ENCODE measurements around the gene CYB561D1. TPM values are rescaled to one million over a fixed set of nuclear protein-coding genes. Genes with fewer than 3 reads are reported as not detected.
"Not testable (repeated sequence)": the region's sequence is repeated elsewhere in the genome, so short reads cannot be mapped to it uniquely, and the experiment has no call there.

The CYB561D1 gene
- 18.5 TPM for total RNA-seq

GRCh38 chr1:109493805-109494539, at the start of gene CYB561D1:
CYB561D1 (plus strand) TSS chr1:109494094; CDS start chr1:109494140, 46 bp downstream.
- peak; percentile 83 for DNase-seq (ENCODE audit: low spot score)

DNA sequence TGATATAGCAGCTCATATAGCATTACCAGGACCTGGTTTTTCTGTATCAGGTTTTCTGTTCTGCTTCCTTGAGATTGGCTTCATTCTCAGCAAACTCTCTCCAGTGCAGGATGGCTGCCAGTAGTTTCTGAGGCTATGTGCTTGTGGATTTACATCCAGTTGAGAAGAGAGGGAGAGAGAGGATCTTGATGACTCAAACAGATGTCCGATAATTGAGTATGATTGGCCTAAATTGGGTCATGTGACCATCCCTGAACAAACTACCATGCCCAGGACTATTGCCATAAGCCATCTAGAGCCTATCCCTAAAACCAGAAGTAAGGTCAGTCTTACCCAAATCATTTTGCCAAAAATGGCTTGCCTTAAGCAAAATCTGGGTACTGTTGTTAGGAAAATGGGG, 49.5 kb upstream of the CYB561D1 start:
- no peak for DNase-seq (ENCODE audit: low spot score)

- DNase-seq (ENCODE audit: low spot score), result not testable (repeated sequence)
Measured at GRCh38 chr1:109445949-109446695, 47.8 kb upstream of the CYB561D1 start.

- no peak for DNase-seq (ENCODE audit: low spot score)
Measured at GRCh38 chr1:109447524-109447923, 46.4 kb upstream of the CYB561D1 start.

DNA sequence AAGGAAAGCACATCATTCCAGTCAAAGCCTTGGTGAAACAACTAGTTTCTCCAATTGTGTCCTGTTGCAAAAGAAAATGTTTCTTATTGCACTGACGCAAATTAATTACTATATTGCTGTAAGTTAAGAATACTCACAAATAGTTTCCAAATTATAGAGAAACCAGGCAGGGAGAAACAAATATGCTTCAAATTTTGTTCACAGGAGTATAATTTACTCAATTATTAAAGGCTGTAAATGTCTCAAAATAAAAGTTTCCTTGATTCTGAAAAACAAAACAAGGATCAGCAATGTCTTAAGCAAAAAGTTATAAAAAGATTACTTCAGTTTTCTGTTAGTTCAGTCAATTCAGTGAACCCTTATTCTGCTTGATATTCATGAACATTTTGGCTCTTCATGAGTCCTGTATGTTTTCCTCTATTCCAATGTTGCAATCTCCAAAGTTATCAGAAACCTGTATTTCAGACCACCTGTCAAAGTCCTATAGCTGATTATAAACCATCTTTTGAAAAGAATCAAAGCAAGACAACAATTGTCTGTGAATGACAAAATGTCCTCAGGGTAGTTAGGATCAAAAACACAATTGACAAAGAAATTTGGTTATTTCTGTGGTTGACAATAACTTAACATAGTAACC, 39.3 kb upstream of the CYB561D1 start:
- DNase-seq (ENCODE audit: low spot score), result no peak

DNA sequence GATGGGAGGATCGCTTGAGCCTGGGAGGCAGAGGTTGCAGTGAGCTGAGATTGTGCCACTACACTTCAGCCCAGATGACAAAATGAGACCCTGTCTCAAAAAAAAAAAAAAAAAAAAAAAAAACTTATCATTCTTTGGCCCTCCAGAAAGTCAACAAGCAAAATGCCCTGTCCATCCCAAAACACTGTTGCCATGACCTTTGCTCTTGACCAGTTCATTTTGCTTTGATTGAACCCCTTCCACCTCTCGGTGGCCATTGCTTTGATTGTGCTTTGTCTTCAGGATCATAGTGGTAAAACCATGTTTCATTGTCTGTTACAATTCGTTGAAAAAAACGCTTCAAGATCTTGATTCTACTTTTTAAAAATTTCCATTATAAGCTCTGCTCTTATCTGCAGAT, 36.1 kb upstream of the CYB561D1 start:
- no peak for DNase-seq (ENCODE audit: low spot score)

DNA sequence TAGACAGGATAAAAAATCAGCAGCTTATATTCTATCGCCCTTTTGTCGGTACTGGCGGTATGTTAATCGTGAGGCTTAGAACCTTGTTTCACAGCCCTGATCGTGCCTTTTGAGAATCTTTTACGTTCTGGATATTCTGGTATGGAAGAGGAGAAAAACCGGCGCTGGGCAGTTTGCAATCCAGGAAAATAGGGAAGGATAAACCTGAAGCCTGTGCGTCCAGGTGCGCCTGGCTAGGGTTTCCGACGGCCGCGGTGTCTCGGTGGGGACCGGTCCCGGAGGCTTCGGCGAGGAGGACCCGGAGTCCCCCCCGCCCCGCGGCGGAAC, 27.8 kb upstream of the CYB561D1 start:
- no peak for DNase-seq (ENCODE audit: low spot score)

DNA sequence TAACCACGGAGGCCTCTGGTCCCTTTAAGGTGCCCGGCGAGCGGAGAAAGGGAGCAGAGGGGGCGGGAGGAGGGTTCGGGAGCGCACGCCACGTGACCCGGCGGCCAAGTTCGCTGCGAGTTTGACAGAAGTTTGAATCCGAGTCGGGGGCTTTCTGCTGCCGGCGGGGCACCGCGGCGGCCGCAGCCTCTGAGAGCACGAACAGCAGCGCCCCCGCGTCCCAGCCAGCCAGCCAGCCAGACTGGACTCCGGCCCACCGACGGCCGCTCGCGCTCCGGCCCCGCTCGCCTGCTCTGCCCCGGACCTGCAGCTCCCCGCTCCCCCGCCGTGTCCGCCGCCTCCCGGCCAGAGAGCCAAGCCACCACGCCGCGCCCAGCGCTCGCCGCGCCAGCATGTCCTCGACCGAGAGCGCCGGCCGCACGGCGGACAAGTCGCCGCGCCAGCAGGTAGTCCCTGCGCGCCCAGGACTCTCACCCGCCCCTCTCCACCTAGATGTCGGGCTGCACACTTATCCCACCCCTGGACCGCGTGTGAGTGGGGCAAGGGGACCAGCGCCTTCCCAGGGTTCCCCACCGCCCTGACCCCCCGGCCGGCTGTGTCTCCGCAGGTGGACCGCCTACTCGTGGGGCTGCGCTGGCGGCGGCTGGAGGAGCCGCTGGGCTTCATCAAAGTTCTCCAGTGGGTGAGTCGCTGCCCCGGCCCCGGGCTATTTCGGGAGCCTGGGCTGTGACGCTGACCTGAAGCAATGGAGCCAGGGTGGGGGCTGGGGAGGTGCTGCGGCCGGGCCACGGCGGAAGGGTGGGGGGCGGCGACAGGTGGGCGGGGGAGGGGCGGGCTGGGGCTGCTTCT, 27.2 kb upstream of the CYB561D1 start, which contains the start of gene SYPL2:
Gene SYPL2, plus strand, starts transcription at position 95 of the 849 bp plus-strand sequence. Its CDS starts 298 bp downstream, at position 393.
- no peak for DNase-seq (ENCODE audit: low spot score)

DNA sequence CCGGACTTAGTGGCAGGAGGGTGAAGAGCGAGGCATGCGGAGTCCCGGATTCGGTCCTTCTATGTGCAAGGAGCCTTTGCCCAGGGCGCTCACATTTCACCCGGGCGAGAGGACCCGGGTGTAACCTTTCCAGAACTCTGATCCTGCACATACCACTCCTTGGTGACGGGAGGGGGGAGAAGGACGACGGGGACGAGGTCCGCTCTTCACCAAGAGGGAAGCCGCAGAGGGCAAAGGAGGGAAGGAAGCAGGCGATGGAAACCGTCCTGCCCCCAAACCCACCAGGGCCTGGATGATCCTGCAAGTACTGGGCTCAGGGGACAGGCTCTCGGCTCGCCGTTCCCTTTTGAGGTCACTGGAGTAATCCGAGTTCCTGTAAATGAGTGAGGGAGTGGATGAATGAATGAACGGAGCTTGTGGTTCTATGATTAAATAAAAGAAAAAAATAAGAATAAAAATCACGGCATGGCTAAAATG, 26.6 kb upstream of the CYB561D1 start:
- DNase-seq (ENCODE audit: low spot score), result no peak

- DNase-seq (ENCODE audit: low spot score), result no peak
Measured at GRCh38 chr1:109468061-109468460, 25.8 kb upstream of the CYB561D1 start.

DNA sequence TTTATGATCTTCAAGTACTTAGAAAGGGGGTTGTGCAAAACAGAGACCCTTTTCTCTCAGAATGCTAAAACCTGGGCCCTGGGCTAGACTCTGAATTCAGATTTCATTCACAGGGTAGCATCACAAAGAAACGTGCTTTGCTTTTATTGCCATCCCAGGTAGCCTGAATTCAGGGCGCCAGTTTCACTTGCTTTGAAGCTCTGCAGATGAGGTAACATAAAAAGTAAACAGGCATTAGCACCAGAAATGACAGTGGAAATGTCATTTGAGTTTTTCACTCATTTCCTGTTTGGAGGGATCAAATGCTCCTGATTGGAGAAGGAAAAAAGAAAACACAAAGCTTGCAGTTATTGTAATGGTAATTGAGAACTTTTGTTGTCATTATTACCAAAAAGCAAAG, 25.0 kb upstream of the CYB561D1 start:
- DNase-seq (ENCODE audit: low spot score), result no peak

DNA sequence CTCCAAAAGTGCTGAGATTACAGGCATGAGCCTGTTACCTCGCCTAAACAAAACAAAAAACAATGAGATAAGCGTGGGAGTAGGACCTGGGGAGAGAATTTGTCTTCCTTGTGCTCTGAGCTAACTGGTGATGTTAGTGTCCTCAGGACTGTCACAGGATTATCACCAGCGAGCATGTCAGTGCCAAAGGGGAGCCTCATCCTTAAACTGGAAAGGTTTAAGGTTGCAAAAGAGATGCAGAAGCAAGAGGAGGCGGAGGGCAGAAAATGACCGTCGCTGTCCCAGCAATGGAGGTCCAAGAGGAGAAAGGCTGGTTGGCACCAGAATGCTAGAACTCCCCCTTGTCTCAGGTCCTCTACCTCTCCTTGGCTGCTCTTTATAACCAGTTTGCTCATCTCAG, 23.6 kb upstream of the CYB561D1 start:
- DNase-seq (ENCODE audit: low spot score), result no peak

DNA sequence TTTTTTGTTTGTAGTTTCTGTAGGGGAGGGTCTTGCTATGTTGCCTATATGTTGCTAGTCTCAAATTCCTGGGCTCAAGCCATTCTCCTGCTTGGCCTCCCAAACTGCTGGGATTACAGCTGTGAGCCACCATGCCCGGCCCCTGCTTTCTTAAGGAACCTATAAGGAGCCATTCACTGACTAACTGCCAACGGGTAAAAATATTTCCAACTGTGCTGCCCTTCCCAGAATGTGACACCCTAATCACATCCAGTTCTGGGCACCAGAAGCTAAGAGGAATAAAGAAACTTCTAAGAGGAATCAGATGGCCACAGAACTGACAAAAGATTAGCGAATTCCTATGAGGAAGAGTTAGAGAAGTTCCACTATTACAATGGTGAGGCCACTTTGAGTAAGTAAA, 21.1 kb upstream of the CYB561D1 start:
- DNase-seq (ENCODE audit: low spot score), result no peak

- DNase-seq (ENCODE audit: low spot score), result not testable (repeated sequence)
Measured at GRCh38 chr1:109473284-109474057, 20.4 kb upstream of the CYB561D1 start.

DNA sequence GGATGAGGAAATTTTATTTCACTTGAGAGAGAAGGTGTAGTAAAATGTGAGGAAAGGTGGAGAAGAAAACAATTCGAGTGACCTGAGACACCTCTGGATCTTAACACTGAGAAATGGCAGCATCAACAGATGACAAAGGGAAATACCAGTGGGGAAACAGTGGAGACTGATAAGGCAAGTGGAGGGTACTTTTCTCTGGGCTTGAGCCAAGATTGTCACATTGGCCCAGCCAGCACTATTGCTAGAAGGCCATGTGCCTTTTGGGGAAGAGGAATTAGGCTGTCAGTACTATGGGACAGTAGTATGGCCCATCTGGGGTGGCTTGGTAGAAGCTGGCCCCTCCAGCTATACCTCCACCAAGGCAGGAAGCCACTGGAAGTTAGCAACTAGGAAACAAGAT, 19.2 kb upstream of the CYB561D1 start:
- DNase-seq (ENCODE audit: low spot score), result no peak

- no peak for DNase-seq (ENCODE audit: low spot score)
Measured at GRCh38 chr1:109475261-109475660, 18.6 kb upstream of the CYB561D1 start.

DNA sequence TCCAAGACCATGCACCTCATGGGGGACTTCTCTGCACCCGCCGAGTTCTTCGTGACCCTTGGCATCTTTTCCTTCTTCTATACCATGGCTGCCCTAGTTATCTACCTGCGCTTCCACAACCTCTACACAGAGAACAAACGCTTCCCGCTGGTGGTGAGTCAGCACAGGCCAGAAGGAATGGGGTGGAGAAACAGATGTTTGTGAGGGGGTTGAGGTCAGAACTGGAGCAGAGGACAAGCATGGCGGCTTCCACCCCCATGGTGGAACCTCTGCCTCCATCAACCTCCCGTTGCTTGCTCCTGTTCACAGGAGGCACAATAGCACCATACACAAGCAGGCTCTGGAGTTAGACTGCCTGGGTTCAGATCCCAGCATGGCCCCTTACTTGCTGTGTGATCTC, 17.1 kb upstream of the CYB561D1 start:
- DNase-seq (ENCODE audit: low spot score), result no peak

- no peak for DNase-seq (ENCODE audit: low spot score)
Measured at GRCh38 chr1:109477821-109478220, 16.1 kb upstream of the CYB561D1 start.

- DNase-seq (ENCODE audit: low spot score), result no peak
Measured at GRCh38 chr1:109478806-109479205, 15.1 kb upstream of the CYB561D1 start.

- DNase-seq (ENCODE audit: low spot score), result no peak
Measured at GRCh38 chr1:109479311-109479710, 14.6 kb upstream of the CYB561D1 start.

- DNase-seq (ENCODE audit: low spot score), result no peak
Measured at GRCh38 chr1:109479901-109480300, 14.0 kb upstream of the CYB561D1 start.
